Measurements from ENCODE around the gene CCDC178. TPM values are rescaled to one million over a fixed set of nuclear protein-coding genes. Genes with fewer than 3 reads are reported as not detected.

The CCDC178 gene
- total and polyA plus RNA-seq, 10 donors, result 4.0 to 17.4 (median 8.0) TPM

DNA sequence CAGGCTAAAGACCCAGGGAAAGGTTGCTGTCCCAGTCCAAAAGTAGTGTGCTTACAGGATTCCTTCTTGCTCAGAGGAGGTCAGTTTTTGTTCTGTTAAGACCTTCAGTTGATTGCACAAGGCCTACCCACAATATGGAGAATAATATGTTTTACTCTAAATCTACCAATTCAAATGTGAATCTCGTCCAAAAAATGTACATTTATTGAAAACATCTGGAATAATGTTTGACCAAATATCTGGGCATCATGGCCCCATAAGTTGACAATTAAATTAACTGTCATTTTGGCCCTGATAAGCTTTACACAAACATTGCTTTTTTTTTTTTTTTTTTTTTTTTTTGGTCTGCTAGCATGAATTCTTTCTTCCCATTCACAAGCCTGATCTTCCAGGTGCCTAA, 109.8 kb downstream of the CCDC178 start:
- WGBS, 5 donors, result 33 to 70% (median 64%) methylated on average over 1 of the region's 1 CpG
- no peak for TF ChIP-seq POLR2AphosphoS5 (IDR thresholded peaks at IDR 0.05)
- H3K4me3 ChIP-seq, result no peak overlapping the region
- no peaks in the 10 kb centered on the region for H3K27me3 ChIP-seq (replicated peaks in 1 of 7)
- no peak overlapping the region for H3K27ac ChIP-seq
- H3K9me3 ChIP-seq, result no peaks in the 10 kb centered on the region
- H3K36me3 ChIP-seq, result no peaks in the 10 kb centered on the region
- no peaks in the 10 kb centered on the region for H3K4me1 ChIP-seq
- no peak for DNase-seq
- intact Hi-C loops (cut with DNase I; ENCODE audit: low total_unique reads), result no loop called here

DNA sequence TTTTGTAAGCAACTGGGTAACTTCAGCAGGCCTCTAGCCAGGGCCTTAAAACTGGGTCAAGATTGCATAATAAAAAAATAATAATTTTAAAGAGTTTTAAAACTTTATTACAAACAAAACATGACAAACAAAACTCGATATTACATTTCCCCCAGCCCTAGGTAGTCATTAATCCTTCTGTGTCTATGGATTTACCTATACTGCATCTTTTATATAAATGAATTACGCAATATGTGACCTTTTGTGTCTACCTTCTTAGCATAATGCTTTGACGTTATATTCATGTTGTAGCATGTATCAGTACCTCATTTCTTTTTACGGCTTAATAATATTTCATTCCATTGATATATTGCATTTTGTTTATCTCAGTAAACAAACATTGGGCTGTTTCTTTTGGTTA, 113.5 kb downstream of the CCDC178 start:
- 68 to 79% (median 72%) methylated on average over 4 of the region's 4 CpGs for WGBS, 5 donors
- Histone ChIP-seq H3K4me3 (no peak overlapping the region), H3K9me3 (no peaks in the 10 kb centered on the region), H3K27ac (no peak overlapping the region), H3K36me3 (no peaks in the 10 kb centered on the region), H3K4me1 (no peaks in the 10 kb centered on the region), H3K27me3 (replicated peaks in 1 of 7) (no peaks in the 10 kb centered on the region)
- DNase-seq, result no peak
- TF ChIP-seq, protein P1, sequence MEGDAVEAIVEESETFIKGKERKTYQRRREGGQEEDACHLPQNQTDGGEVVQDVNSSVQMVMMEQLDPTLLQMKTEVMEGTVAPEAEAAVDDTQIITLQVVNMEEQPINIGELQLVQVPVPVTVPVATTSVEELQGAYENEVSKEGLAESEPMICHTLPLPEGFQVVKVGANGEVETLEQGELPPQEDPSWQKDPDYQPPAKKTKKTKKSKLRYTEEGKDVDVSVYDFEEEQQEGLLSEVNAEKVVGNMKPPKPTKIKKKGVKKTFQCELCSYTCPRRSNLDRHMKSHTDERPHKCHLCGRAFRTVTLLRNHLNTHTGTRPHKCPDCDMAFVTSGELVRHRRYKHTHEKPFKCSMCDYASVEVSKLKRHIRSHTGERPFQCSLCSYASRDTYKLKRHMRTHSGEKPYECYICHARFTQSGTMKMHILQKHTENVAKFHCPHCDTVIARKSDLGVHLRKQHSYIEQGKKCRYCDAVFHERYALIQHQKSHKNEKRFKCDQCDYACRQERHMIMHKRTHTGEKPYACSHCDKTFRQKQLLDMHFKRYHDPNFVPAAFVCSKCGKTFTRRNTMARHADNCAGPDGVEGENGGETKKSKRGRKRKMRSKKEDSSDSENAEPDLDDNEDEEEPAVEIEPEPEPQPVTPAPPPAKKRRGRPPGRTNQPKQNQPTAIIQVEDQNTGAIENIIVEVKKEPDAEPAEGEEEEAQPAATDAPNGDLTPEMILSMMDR (IDR thresholded peaks at IDR 0.05 in 8 of 11, conservative IDR thresholded peaks at IDR 0.05 in 3 of 11), result no peak
- TF ChIP-seq POLR2AphosphoS5 (IDR thresholded peaks at IDR 0.05) (no peak), POLR2A (IDR thresholded peaks at IDR 0.05) (no peak)
- intact Hi-C loops (cut with DNase I; ENCODE audit: low total_unique reads), result no loop called here

DNA sequence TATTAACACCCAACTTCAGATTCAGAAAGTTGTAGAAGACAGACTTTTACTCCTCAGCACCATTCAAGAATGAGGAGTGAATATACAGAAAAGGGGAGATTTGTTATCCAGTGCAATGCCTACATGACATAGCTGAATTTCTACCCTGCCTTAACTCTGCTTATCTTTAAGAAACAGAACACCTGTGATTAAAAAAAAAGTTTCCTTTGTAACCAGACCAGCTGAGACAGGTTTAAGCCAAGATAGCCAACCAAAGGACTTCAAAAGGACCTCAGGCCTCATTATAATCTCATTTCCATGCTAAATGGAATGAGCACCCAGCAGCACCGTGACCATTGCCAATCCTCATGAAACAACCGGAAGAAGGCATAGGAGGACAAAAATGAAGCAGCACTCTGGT, 122.9 kb downstream of the CCDC178 start:
- Histone ChIP-seq H3K36me3 (no peaks in the 10 kb centered on the region), H3K27me3 (replicated peaks in 1 of 7) (no peaks in the 10 kb centered on the region), H3K27ac (no peak overlapping the region), H3K4me1 (no peaks in the 10 kb centered on the region), H3K4me3 (no peak overlapping the region), H3K9me3 (peaks cover 0 to 35% (median 12%) of the 10 kb centered on the region in 8 donors)
- DNase-seq, result no peak
- intact Hi-C loops (cut with DNase I; ENCODE audit: low total_unique reads), result no loop called here
- TF ChIP-seq POLR2AphosphoS5 (IDR thresholded peaks at IDR 0.05) (no peak), POLR2A (IDR thresholded peaks at IDR 0.05) (no peak)
- TF ChIP-seq, protein P1 (IDR thresholded peaks at IDR 0.05 in 8 of 11, conservative IDR thresholded peaks at IDR 0.05 in 3 of 11), result no peak
- 82 to 95% (median 85%) methylated on average over 2 of the region's 2 CpGs for WGBS, 5 donors

DNA sequence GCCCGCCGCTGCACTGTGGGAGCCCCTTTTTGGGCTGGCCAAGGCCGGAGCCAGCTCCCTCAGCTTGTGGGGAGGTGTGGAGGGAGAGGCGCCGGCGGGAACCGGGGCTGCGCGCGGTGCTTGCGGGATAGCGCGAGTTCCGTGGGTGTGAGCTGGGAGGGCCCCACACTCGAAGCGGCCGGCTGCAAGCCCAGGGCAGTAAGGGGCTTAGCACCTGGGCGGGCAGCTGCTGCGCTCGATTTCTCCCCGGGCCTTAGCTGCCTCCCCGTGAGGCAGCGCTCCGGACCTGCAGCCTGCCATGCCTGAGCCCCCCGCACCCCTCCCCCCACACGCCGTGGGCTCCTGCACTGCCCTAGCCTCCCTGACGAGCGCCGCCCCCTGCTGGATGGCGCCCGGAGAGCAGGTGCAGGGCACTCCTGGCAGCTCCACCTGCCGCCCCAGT, 124.4 kb downstream of the CCDC178 start:
- H3K27me3 ChIP-seq (replicated peaks in 1 of 7), result no peaks in the 10 kb centered on the region
- intact Hi-C loops (cut with DNase I; ENCODE audit: low total_unique reads), result no loop called here
- no peaks in the 10 kb centered on the region for H3K36me3 ChIP-seq
- no peak overlapping the region for H3K4me3 ChIP-seq
- peaks cover 0 to 41% (median 16%) of the 10 kb centered on the region in 8 donors for H3K9me3 ChIP-seq
- TF ChIP-seq, protein P1 (IDR thresholded peaks at IDR 0.05 in 8 of 11, conservative IDR thresholded peaks at IDR 0.05 in 3 of 11), result no peak
- TF ChIP-seq POLR2A (IDR thresholded peaks at IDR 0.05) (no peak), POLR2AphosphoS5 (IDR thresholded peaks at IDR 0.05) (no peak)
- WGBS, 5 donors, result 91 to 95% (median 94%) methylated on average over 14 to 33 of the region's 33 CpGs
- H3K27ac ChIP-seq, result no peak overlapping the region
- no peaks in the 10 kb centered on the region for H3K4me1 ChIP-seq
- DNase-seq, result no peak

DNA sequence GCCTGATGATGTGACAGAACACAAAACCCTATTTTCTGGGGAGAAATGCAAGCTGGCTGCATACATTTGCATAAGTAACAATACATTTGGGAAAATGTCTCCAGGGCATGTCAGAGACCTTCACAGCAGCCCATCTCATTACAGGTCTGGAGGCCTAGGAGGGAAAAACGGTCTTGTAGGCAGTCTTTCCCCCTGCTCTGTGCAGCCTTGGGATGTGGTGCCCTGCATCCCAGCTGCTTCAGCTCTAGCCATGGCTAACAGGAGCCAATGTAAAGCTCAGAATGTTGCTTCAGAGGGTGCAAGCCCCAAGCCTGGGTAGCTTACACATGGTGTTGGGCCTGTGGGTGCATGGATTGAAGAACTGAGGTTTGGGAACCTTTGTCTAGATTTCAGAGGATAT, 133.0 kb downstream of the CCDC178 start:
- H3K4me3 ChIP-seq, result no peak overlapping the region
- DNase-seq, result no peak
- TF ChIP-seq POLR2A (IDR thresholded peaks at IDR 0.05) (no peak), POLR2AphosphoS5 (IDR thresholded peaks at IDR 0.05) (no peak)
- TF ChIP-seq, protein P1 (IDR thresholded peaks at IDR 0.05 in 8 of 11, conservative IDR thresholded peaks at IDR 0.05 in 3 of 11), result no peak
- no peak overlapping the region for H3K27ac ChIP-seq
- no peaks in the 10 kb centered on the region for H3K27me3 ChIP-seq (replicated peaks in 1 of 7)
- 40 to 74% (median 64%) methylated on average over 1 of the region's 1 CpG for whole genome bisulfite sequencing, 5 donors
- H3K4me1 ChIP-seq, result no peaks in the 10 kb centered on the region
- peaks cover 0 to 14% (median 4%) of the 10 kb centered on the region in 8 donors for H3K9me3 ChIP-seq
- H3K36me3 ChIP-seq, result no peaks in the 10 kb centered on the region
- intact Hi-C loops (cut with DNase I; ENCODE audit: low total_unique reads), result no loop called here
